Endodermal cell (in vitro differentiated cells): ENCODE data around the gene ESR2. TPM values are rescaled to one million over a fixed set of nuclear protein-coding genes. Genes with fewer than 3 reads are reported as not detected.

Experiments
- DNase-seq: peaks from one replicate; pipeline ENCODE4 v3.0.0-alpha.2; 2017
- H3K27ac ChIP-seq: 2 replicates; pipeline ENCODE4 v1.5.1; 2013; ENCODE audit warnings: mild to moderate bottlenecking, low read depth, low read length, moderate library complexity
- H3K27me3 ChIP-seq: 2 replicates; pipeline ENCODE4 v1.6.1; 2013; ENCODE audit warnings: mild to moderate bottlenecking, low read length, moderate library complexity; ENCODE audit not compliant: insufficient read depth, control insufficient read depth, poor library complexity, severe bottlenecking
- H3K36me3 ChIP-seq: 2 replicates; pipeline ENCODE4 v1.7.0; 2013; ENCODE audit warnings: mild to moderate bottlenecking, low read length, moderate library complexity; ENCODE audit not compliant: control insufficient read depth, insufficient read depth
- H3K4me1 ChIP-seq: one replicate; pipeline ENCODE4 v1.7.0; 2013; ENCODE audit warnings: low read length; ENCODE audit not compliant: control insufficient read depth, insufficient read depth
- H3K4me3 ChIP-seq: 2 replicates; pipeline ENCODE4 v1.5.1; 2013; ENCODE audit warnings: mild to moderate bottlenecking, low read length, moderate library complexity
- H3K9ac ChIP-seq: 2 replicates; pipeline ENCODE4 v1.6.1; 2013; ENCODE audit warnings: mild to moderate bottlenecking, low read length, moderate library complexity; ENCODE audit not compliant: poor library complexity, severe bottlenecking; ENCODE audit errors: extremely low read depth
- H3K9me3 ChIP-seq: 2 replicates; pipeline ENCODE4 v1.6.1; 2013; ENCODE audit warnings: mild to moderate bottlenecking, low read length, moderate library complexity; ENCODE audit not compliant: control insufficient read depth
- H3K27ac Mint-ChIP-seq: 2 replicates; pipeline ENCODE4 v1.8.0; 2020; ENCODE audit warnings: mixed read lengths
- H3K27me3 Mint-ChIP-seq: 2 replicates; pipeline ENCODE4 v1.8.0; 2021; ENCODE audit warnings: mild to moderate bottlenecking, mixed read lengths; ENCODE audit not compliant: insufficient read depth
- H3K36me3 Mint-ChIP-seq: 2 replicates; pipeline ENCODE4 v1.8.0; 2020; ENCODE audit warnings: low read depth, mixed read lengths
- H3K4me1 Mint-ChIP-seq: 2 replicates; pipeline ENCODE4 v1.8.0; 2020; ENCODE audit warnings: mixed read lengths
- H3K4me3 Mint-ChIP-seq: 2 replicates; pipeline ENCODE4 v1.8.0; 2020; ENCODE audit warnings: mild to moderate bottlenecking, moderate library complexity, mixed read lengths
- H3K9me3 Mint-ChIP-seq: 2 replicates; pipeline ENCODE4 v1.8.0; 2020; ENCODE audit warnings: mild to moderate bottlenecking, mixed read lengths
- CTCF ChIP-seq: fragments of 200-600 bp; sonication (generic); conservative IDR thresholded peaks from 2 replicates; pipeline ENCODE4 v1.5.0; 2021; ENCODE audit warnings: antibody characterized with exemption, mild to moderate bottlenecking
- WGBS, 2 experiments: methylation state at CpG; one replicate each; pipeline versions ENCODE4 v1.1.5 to v1.1.7; 2013; ENCODE audit warnings: missing lambda C conversion rate in 2 of 2, mixed read lengths in 1 of 2; ENCODE audit not compliant: insufficient coverage in 1 of 2, insufficient read length in 1 of 2; 5-methylcytosine and 5-hydroxymethylcytosine counted together
- total RNA-seq, 2 donors: library from RNA; stranded (reverse); fragmentation: NEBNext Ultra II Directional in 1 of 2; extraction: Animal tissue kit (Norgen Biotek cat#: 25700) in 1 of 2; gene quantifications; 2 replicates in 1 of 2; 3 replicates in 1 of 2; pipeline ENCODE4 v1.2.1, GENCODE V29; 2021

Gene ESR2
- total RNA-seq, 2 donors from 2014 or later = 0.57 to 0.66 TPM

DNA sequence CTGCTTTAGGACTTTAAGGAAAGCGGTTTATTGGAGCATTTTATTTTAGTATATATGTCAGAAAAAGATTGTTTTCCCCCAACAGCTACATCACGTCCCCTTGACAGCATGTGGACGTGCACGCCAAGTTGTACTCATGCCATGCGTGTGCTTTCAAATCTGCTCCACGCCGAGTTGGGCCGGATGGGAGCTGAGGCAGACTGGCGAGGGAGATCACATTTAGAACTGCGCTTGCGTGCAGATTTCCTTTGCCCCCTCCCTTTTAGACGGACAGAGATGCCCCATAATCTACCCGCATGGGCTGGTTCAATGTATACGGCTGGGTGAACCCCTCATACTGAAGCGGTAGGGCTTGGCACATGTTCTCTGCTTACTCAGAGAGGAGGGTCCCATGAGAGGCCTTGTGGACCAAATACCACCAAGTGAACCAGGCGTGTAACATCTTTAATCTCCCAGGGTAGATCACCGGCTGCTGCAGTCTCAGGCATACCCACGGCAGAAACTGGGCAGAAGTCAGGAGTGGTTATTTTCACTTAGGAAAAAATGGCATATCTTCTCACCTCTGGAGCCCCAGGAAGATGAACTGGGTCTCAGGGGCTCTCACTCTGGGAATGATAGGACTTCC lies 92.1 kb downstream of the ESR2 start:
- no peak for DNase-seq
- H3K4me1 Mint-ChIP-seq = peaks cover 19% of the 10 kb centered on the region
- Histone ChIP-seq H3K27ac (no peak overlapping the region), H3K36me3 (peaks cover 11% of the 10 kb centered on the region), H3K4me3 (no peak overlapping the region), H3K9ac (no peak overlapping the region), H3K4me1 (no peaks in the 10 kb centered on the region), H3K9me3 (no peaks in the 10 kb centered on the region), H3K27me3 (no peaks in the 10 kb centered on the region)
- H3K36me3 Mint-ChIP-seq = peaks cover 13% of the 10 kb centered on the region
- peak overlapping the region; percentile 5 for H3K27ac Mint-ChIP-seq
- H3K4me3 Mint-ChIP-seq = no peak overlapping the region
- 94 to 96% methylated on average over 18 of the region's 18 CpGs for WGBS, 2 experiments
- no peaks in the 10 kb centered on the region for H3K27me3 Mint-ChIP-seq
- no peaks in the 10 kb centered on the region for H3K9me3 Mint-ChIP-seq
- no peak for TF ChIP-seq CTCF

DNA sequence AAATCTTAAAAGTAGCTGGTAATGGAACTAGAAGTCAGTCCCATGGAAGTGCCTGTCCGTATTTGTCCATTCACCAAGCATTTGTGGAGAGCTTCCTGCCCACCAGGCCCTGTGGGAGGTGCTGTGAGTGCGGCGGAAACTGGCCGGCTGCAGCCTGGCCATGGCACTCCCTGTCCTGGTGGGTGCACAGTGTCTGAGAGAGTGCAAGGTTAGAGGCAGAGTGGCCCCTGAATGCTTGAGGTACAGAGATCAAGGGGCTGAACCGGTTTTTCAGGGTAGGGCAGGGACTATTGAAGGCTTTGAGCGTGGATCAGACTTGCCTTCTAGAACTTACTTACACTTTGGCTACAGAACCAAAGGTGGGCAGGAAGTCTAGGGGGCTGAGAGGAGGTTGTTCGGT lies 92.9 kb downstream of the ESR2 start:
- peaks cover 26% of the 10 kb centered on the region for H3K4me1 Mint-ChIP-seq
- Histone ChIP-seq H3K27me3 (no peaks in the 10 kb centered on the region), H3K9ac (no peak overlapping the region), H3K36me3 (peaks cover 11% of the 10 kb centered on the region), H3K27ac (no peak overlapping the region), H3K4me3 (no peak overlapping the region), H3K4me1 (no peaks in the 10 kb centered on the region), H3K9me3 (no peaks in the 10 kb centered on the region)
- no peaks in the 10 kb centered on the region for H3K27me3 Mint-ChIP-seq
- no peaks in the 10 kb centered on the region for H3K9me3 Mint-ChIP-seq
- no peak for TF ChIP-seq CTCF
- 92 to 97% methylated on average over 3 to 7 of the region's 7 CpGs for WGBS, 2 experiments
- peaks cover 13% of the 10 kb centered on the region for H3K36me3 Mint-ChIP-seq
- peak overlapping the region; percentile 48 for H3K27ac Mint-ChIP-seq
- DNase-seq = no peak
- H3K4me3 Mint-ChIP-seq = no peak overlapping the region

DNA sequence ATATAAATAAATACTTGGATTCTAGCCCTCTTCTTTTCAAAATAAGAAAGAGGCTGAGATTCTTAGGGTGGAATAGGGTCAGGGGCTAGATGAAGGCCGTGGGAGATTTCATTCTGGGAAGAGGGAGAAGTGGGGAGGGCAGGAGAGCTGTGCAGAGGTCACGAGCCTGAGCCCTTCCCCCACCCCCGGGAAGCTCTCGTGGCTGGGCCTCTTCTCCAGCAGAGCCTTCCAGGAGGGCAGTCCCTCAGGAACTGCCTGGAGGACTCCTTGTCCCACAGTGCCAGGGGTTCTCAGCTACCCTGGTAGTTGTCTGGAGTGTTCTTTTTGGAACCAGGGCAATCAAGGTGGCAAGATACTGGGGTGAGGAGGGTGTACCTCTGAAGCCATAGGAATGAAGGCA lies 94.0 kb downstream of the ESR2 start:
- peaks cover 11% of the 10 kb centered on the region for H3K36me3 ChIP-seq
- no peak overlapping the region for H3K4me3 ChIP-seq
- Mint-ChIP-seq H3K27ac (peak overlapping the region; percentile 55), H3K27me3 (no peaks in the 10 kb centered on the region), H3K4me3 (no peak overlapping the region), H3K9me3 (no peaks in the 10 kb centered on the region), H3K36me3 (peaks cover 14% of the 10 kb centered on the region), H3K4me1 (peaks cover 36% of the 10 kb centered on the region)
- no peak overlapping the region for H3K9ac ChIP-seq
- no peaks in the 10 kb centered on the region for H3K9me3 ChIP-seq
- TF ChIP-seq CTCF = no peak
- no peak overlapping the region for H3K27ac ChIP-seq
- no peaks in the 10 kb centered on the region for H3K27me3 ChIP-seq
- peak; percentile 67 for DNase-seq
- H3K4me1 ChIP-seq = no peaks in the 10 kb centered on the region
- WGBS, 2 experiments = 53 to 60% methylated on average over 1 to 4 of the region's 4 CpGs
